Kidney (tissue), 14 donors: ENCODE measurements around the gene PSMD7. TPM values are rescaled to one million over a fixed set of nuclear protein-coding genes. Genes with fewer than 3 reads are reported as not detected.

Experiments
- DNase-seq, 5 donors: peaks; one replicate each; pipeline ENCODE4 v3.0.0-alpha.2; 2013 to 2020
- FAIRE-seq: peaks from 2 replicates; lab custom pipeline; 2012; peaks lifted over from hg19 to GRCh38; lab: Jason Lieb, UNC
- H3K27ac ChIP-seq, 2 donors: one replicate each; pipeline ENCODE4 v1.7.0; 2013; ENCODE audit warnings: low read depth in 2 of 2, low read length in 2 of 2, inconsistent platforms in 1 of 2
- H3K27me3 ChIP-seq: one replicate; pipeline ENCODE4 v1.7.1; 2013; ENCODE audit warnings: low read length, inconsistent platforms; ENCODE audit not compliant: control insufficient read depth, insufficient read depth
- H3K36me3 ChIP-seq, 3 donors: one replicate each; pipeline versions ENCODE4 v1.7.0 to v1.7.1; 2013; ENCODE audit warnings: low read length in 3 of 3, control low read depth in 1 of 3, inconsistent platforms in 1 of 3; ENCODE audit not compliant: insufficient read depth in 3 of 3, control insufficient read depth in 2 of 3
- H3K4me1 ChIP-seq, 3 donors: one replicate each; pipeline versions ENCODE4 v1.7.0 to v1.7.1; 2013; ENCODE audit warnings: low read length in 3 of 3, inconsistent platforms in 1 of 3, low read depth in 1 of 3; ENCODE audit not compliant: control insufficient read depth in 2 of 3, insufficient read depth in 2 of 3
- H3K4me3 ChIP-seq, 3 donors: one replicate each; pipeline versions ENCODE4 v1.7.0 to v1.8.1; 2013; ENCODE audit warnings: low read length in 3 of 3, control low read depth in 1 of 3, inconsistent platforms in 1 of 3
- H3K9ac ChIP-seq, 3 donors: one replicate each; pipeline versions ENCODE4 v1.7.0 to v1.7.1; 2013; ENCODE audit warnings: low read length in 3 of 3, control low read depth in 1 of 3, inconsistent platforms in 1 of 3
- H3K9me3 ChIP-seq, 3 donors: one replicate each; pipeline versions ENCODE4 v1.7.0 to v1.7.1; 2013; ENCODE audit warnings: low read length in 3 of 3, control low read depth in 1 of 3, inconsistent platforms in 1 of 3; ENCODE audit not compliant: control insufficient read depth in 2 of 3, insufficient read depth in 1 of 3
- CTCF ChIP-seq: IDR thresholded peaks from 3 replicates; pipeline ENCODE4 v1.5.1; 2012; ENCODE audit warnings: mild to moderate bottlenecking, moderate library complexity, borderline replicate concordance; ENCODE audit not compliant: insufficient read depth; ENCODE audit errors: extremely low read depth
- intact Hi-C: fragments of 100-400 bp; cut with DNase I; formaldehyde crosslinking; loops from one replicate; pipeline ENCODE4 v1.11.1; 2022
- polyA plus RNA-seq: library from polyadenylated mRNA; stranded (reverse); fragments of 350-450 nt; fragmentation: Illumina TruSeq; extraction: RNeasy Lipid Tissue Mini Kit (QIAGEN cat#74804); gene quantifications from one replicate; pipeline ENCODE4 v1.2.3, GENCODE V29; 2014; ENCODE audit warnings: low read depth, low replicate concordance; ENCODE audit not compliant: insufficient read depth
- total RNA-seq: library from RNA; stranded (reverse); fragmentation: NEBNext Ultra II Directional; extraction: Animal tissue kit (Norgen Biotek cat#: 25700); gene quantifications from one replicate; pipeline ENCODE4 v1.2.1, GENCODE V29; 2021
- donor health status: control.
- donor health status: control.
- donor health status: control.
- donor health status: control.
- donor health status: control.
- donor health status: DM: yes; HTN: yes; CAD: no.
- donor health status: Normal renal cell carcinoma (clear cell type).

Gene PSMD7
- total and polyA plus RNA-seq, 2 donors from 2014 or later, result 60.7 to 69.6 TPM

GRCh38 chr16:74291577-74292208, 4.9 kb upstream of the PSMD7 start:
- no peak overlapping the region for H3K9ac ChIP-seq
- TF ChIP-seq CTCF, result no peak
- DNase-seq, result no peak
- intact Hi-C loops, result no loop called here
- H3K36me3 ChIP-seq, result no peaks in the 10 kb centered on the region
- no peaks in the 10 kb centered on the region for H3K27me3 ChIP-seq
- H3K4me3 ChIP-seq, result no peak overlapping the region
- H3K4me1 ChIP-seq, result peaks cover 0 to 2% (median 0%) of the 10 kb centered on the region in 3 donors
- no peak overlapping the region for H3K27ac ChIP-seq
- peaks cover 0 to 11% (median 0%) of the 10 kb centered on the region in 3 donors for H3K9me3 ChIP-seq
- no peak for FAIRE-seq

GRCh38 chr16:74296104-74296431, 546 bp upstream of the PSMD7 start:
- TF ChIP-seq CTCF, result no peak
- H3K9me3 ChIP-seq, result peaks cover 0 to 11% (median 0%) of the 10 kb centered on the region in 3 donors
- peaks cover 0 to 6% (median 0%) of the 10 kb centered on the region in 3 donors for H3K4me1 ChIP-seq
- H3K36me3 ChIP-seq, result peaks cover 4 to 20% (median 7%) of the 10 kb centered on the region in 3 donors
- H3K27ac ChIP-seq, result peak overlapping the region; percentile 95 to 98
- peak overlapping the region; percentile 71 to 98 (median 93) for H3K4me3 ChIP-seq
- intact Hi-C loops, result no loop called here
- FAIRE-seq (no peak), DNase-seq (no peak)
- no peaks in the 10 kb centered on the region for H3K27me3 ChIP-seq
- peak overlapping the region; percentile 81 to 90 (median 90) for H3K9ac ChIP-seq

GRCh38 chr16:74297145-74297665, 591 bp downstream of the PSMD7 start:
- H3K9ac ChIP-seq, result peak overlapping the region; percentile 81 to 97 (median 90)
- intact Hi-C loops, result no loop called here
- no peaks in the 10 kb centered on the region for H3K27me3 ChIP-seq
- H3K36me3 ChIP-seq, result peaks cover 10 to 31% (median 18%) of the 10 kb centered on the region in 3 donors
- no peak for TF ChIP-seq CTCF
- peak overlapping the region; percentile 95 to 98 for H3K27ac ChIP-seq
- DNase-seq (peak in 3 of 5 donors; percentile 13 to 70 (median 44)), FAIRE-seq (no peak)
- peaks cover 0 to 6% (median 0%) of the 10 kb centered on the region in 3 donors for H3K4me1 ChIP-seq
- H3K9me3 ChIP-seq, result peaks cover 0 to under 1% (median 0%) of the 10 kb centered on the region in 3 donors
- peak overlapping the region; percentile 71 to 98 (median 93) for H3K4me3 ChIP-seq
